Activated CD4-positive, CD25-positive, alpha-beta regulatory T cell treated with anti-CD3 and anti-CD28 coated beads, Interleukin-2, amount 50 U/mL, for 72 hours (primary cell): ENCODE results near the gene MARCHF6.
"Not testable (repeated sequence)": the region's sequence is repeated elsewhere in the genome, so short reads cannot be mapped to it uniquely, and the experiment has no call there.

Experiments used
- DNase-seq: peaks from one replicate; pipeline ENCODE4 v3.0.0; 2021

MARCHF6 gene

DNA sequence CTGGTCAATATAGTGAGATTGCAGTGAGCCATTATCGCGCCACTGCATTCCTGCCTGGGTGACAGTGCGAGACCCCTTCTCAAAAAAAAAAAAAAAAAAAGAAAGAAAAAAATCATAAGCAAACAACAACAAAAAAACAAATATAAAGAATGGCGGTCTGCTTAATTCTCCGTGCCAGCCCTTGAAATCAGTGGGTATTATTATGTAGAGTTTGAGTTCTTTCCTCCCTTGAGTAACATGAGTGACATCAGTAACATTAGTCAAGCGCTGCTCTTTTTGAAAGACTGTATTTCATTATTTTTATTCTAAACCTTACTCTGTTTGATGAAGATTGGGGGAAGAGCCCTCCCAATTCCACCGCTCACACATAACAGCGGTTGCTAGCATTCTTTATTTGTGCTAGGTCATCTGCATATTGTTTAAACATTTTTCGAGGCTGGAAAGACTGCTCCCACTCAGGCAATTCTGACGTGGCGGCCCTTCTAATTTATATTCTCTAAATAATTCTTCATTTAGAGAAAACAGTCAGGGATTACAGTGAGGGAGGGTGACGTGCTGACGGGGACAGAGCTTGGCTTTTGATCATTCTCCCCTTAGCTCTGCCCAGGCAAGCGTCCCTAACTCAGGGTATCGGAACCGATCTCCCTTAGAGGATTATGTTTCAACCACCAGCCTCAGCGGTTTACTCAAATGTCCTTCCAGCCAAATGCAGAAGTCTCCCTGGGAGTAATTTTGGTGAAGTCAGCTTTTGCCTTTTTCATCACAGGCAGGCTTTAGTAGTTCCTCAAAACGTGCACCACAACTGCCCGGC is 860 bp upstream of the MARCHF6 start:
- no peak for DNase-seq

DNA sequence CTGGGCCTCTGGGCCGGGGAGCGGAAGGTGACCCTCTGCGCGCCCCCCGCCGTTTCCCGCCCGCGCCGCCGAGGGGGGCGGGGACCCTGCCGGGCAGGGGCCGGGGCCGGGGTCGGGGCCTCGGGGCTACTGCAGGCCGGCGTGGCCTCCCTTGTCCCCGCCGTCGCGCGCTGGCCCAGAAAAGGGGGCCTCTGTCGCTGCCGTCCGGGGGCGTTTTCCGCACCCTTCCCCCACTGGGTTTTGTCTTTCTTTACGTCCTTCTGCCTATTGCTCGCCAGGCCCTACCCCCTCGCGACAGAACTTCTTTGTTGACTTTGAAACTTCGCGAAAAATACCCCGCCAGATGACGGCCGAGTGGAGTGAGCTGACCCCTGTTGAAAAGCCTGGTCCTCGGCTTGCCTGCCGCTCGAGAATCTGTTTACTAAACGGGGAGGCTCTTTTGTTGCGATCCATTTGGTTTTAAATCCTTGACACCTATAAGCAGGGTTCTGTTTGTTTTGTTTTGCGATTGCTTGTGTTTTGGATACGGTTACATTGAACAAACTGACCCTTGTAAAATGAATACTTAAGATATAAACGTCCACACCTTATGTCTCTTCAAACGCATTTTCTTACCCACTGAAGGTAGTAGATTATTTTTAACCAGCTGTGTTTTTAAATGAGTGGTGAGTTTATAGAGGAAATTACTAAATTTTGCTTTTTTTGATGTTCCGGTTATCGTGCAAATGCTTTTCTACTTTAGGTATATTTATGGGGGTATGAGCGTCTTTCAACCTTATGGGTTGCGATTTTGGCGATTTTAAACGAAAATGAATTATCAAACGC is 765 bp downstream of the MARCHF6 start:
- DNase-seq: peak; percentile 46

DNA sequence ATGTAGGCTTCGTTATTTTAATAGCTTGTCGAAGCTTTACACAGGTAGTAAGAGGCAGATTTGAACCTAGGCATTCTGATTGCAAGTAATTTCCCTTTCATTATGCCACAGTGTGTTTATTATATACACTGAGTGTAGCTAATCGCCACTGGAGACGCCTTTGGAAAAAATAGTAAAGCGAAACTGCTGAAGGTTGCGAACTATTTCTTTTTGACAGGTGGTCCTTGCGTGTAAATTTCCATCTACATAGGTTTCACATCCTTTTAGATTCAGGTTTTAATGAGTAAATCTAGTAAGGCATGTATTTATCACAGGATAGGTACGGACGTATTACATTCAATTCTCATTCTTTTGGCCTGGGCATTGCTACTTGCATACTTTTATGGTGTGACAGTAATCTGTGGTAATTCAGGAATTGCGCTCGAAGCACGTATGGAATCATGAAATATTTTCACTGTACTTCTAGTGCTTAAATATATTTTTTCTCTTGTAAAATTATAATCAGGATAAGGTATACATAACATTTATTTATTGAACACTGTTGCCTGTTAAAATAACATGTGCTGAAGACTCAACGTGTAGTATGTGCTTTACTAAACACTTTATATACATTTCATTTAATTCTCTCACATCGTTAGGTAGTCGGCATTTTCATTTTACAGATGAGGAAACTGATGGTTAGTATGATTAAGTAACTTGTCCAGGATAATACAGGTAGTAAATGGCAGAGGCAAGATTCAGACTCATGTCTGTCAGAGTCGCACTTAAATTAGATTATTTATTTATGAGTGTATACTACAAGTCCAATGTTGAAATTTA is 1.8 kb downstream of the MARCHF6 start:
- DNase-seq: no peak

GRCh38 chr5:10358999-10359398 is 5.5 kb downstream of the MARCHF6 start:
- DNase-seq: no peak

GRCh38 chr5:10360686-10361085 is 7.2 kb downstream of the MARCHF6 start:
- DNase-seq: no peak

GRCh38 chr5:10363519-10364185 is 10.2 kb downstream of the MARCHF6 start:
- no peak for DNase-seq

- DNase-seq: no peak
These were observed 10.7 kb downstream of the MARCHF6 start for GRCh38 chr5:10364186-10364689.

GRCh38 chr5:10365782-10366181 is 12.3 kb downstream of the MARCHF6 start:
- DNase-seq: no peak

DNA sequence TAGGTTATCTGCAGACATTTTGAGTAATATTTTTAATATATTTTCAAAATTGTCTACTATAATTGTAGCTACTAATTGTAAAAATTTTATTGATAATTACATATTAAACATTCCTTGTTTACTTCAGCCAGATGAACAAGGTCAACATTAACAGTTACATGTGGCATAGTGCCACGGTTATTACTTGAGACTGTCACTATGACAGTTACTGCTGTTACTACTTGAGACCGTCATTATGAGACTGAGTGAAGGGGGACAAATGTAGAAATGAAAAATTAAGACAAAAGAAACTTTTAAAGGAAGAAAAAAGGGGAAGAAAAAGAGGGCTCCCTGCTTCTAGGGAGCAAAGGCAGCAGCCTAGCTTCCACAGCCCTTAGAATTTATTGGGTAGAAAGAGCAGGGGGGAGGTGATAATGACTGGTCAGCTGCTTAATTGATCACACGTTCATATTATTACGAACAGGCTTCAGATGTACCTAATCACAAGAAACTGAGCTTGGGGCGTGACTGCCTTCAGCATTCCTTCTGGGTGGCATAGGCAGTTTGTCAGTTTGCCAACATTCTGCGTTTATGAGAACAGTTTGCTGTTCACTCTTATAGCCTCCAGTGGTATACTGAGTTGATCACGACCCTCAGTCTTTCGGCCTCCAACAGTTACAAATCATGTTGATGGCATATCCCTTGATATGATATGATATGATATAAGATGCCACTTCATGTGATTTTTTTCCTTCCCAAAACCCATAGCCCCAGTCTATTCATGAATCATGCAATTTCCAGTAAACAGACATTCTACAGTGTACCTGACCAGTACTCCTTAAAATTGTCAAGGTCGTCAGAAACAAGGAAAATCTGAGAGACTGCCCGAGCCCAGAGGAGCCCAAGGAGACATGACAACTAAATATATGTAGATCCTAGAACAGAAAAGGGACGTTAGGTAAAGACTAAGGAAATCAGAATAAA is 13.1 kb downstream of the MARCHF6 start:
- no peak for DNase-seq

- no peak for DNase-seq
These were observed 14.1 kb downstream of the MARCHF6 start for GRCh38 chr5:10367579-10367978.

DNA sequence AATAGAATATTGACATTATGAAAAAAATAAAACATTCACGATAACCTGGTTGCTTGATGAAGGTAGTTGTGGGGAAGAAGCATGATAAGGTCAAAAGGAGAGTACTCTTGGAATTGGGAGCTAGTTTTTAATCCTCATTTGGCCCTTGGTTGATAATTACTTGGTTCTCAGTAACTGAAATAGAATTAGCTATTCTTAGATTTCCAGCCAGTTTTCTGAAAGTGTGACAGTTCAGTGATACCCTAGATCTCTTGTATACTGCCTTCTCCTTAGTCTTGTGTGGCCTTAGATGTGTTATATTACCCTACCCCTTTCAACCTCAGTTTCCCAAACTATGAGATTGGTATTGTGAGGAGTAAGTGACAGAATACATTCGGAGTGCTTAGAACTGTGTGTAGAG is 17.4 kb downstream of the MARCHF6 start:
- DNase-seq: no peak

GRCh38 chr5:10371369-10371768 is 17.9 kb downstream of the MARCHF6 start:
- not testable (repeated sequence) for DNase-seq

- no peak for DNase-seq
These were observed 19.5 kb downstream of the MARCHF6 start for GRCh38 chr5:10372726-10373709.

DNA sequence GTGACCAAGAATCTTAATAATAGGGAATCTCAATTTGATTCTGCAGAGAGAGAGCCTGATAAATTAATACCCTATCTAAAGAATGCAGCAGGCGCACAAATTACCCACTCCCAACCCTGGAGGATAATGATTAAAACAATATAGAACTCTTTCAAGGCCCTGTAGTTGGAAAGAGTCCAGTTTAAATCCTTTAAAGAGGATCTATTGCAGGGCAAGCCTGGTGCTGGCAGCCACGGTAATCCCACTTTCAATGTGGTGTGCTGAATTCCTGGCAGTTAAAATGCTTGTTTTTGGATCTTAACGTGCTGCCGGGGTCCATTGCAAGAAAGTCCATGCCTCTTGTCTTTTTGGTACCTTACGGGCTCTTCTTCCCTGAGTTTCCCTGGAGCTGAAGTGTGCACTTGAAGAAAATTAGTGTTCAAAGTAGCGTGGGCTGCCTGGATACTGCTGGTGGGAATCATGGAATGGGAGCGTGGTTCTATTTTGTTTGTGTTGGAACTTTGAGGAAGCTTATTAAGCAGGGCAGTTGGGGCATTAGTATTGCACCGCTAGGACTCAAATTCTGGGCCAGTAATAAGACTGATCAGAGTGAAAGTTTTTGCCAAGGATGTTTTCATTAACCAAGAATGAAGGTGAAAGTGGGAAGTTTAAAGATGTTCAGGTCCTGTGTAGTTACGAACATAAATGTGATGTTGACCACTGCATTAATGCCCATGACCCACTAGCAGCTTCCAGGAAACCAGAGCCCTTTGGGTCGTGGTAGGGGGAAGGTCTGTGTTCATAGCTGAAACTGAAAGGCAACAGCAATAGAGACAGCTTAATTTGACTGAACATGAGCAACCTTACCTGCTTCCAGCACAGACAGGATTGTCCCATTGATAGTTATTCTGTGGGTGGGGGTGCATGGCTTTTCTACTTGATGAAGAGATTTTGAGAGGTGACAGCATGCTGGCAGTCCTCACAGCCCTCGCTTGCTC is 20.8 kb downstream of the MARCHF6 start:
- DNase-seq: no peak

GRCh38 chr5:10375146-10375545 is 21.7 kb downstream of the MARCHF6 start:
- not testable (repeated sequence) for DNase-seq

DNA sequence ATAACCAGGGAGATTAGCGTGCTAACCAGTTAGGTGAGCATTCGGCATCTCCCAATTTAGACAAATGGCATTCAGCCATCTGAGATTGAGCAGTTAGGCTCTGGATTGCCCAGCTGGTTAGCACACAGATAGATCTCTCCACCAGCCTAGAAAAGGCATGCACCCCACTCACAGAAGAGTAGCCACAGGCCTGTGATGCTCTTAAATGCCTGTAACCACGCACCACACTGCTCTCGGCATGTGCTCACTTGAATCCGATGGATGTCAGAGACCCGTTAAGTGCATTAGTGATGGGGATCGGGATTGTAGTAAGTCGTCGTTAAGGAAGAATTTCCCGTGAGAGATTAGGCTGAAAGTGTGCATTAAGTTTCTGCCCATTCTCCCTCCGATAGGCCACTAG is 23.0 kb downstream of the MARCHF6 start:
- DNase-seq: no peak

- no peak for DNase-seq
These were observed 23.6 kb downstream of the MARCHF6 start for GRCh38 chr5:10377081-10377480.

DNA sequence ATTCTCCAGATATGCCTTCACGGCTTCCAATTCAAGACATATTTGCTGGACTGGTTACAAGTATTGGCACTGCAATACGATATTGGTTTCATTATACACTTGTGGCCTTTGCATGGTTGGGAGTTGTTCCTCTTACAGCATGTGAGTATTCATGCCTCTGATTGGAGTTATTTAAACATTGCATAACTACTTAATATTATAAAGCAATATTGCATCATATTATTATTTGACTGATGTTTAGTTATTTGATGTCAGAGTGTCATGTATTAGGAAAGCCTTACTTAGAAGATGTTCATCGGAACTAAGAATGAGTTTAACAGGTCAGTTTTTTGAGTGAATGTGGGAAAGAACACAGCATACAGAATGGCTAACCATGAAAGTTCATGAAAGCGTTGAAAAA is 28.3 kb downstream of the MARCHF6 start:
- DNase-seq: no peak

- no peak for DNase-seq
These were observed 31.0 kb downstream of the MARCHF6 start for GRCh38 chr5:10384483-10384882.
